Activated T-cell treated with anti-CD3 and anti-CD28 coated beads for 1 hour (primary cell): ENCODE measurements around the gene SRM.
"Not testable (repeated sequence)": the region's sequence is repeated elsewhere in the genome, so short reads cannot be mapped to it uniquely, and the experiment has no call there.

Source experiments
- DNase-seq: peaks from one replicate; pipeline ENCODE4 v3.0.0-alpha.2; 2020; ENCODE audit warnings: low read depth

SRM gene

DNA sequence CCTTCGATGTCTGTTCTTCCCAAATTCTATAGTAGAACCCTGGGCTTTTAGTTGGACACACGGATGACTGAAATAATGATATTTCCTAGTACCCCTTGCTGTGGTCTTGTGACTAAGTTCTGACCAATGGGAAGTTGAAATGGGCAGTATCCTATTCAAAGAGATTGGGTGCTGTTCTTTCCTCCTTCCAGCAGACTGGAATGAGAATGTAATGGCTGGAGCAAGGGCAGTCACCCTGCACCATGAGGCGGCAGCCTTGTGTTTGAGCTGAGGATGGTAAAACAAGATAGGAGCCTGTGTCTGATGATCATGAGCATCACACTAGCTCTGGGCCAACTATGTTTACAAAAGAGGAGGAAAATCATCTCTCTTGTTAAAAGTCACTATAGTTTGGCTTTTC is 5.1 kb upstream of the SRM start:
- no peak for DNase-seq

DNA sequence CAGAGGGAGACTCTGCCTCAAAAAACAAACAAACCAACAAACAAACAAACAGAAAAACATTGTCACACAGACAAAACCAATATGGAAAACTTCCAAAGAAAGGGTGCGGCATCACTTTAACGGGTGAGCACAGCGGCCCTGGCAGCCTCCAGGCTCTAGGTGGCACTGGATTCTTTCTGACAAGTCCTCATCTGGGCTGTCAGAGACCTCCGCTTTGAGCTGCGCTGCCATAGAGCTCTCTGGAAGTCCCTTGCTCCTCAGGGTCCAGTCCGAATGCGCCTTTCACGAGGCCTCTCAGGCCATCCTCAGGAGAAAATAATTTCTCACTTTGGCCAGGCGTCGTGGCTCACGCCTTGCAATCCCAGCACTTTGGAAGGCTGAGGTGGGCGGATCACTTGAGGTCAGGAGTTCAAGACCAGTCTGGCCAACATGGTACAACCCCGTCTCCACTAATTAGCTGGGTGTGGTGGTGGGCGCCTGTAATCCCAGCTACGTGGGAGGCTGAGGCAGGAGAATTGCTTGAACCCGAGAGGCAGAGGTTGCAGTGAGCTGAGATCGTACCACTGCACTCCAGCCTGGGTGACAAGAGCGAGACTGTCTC is 4.2 kb upstream of the SRM start:
- DNase-seq = not testable (repeated sequence)

GRCh38 chr1:11062965-11063401 is 3.2 kb upstream of the SRM start:
- no peak for DNase-seq

GRCh38 chr1:11061652-11062365 is 2.0 kb upstream of the SRM start:
- no peak for DNase-seq

GRCh38 chr1:11059155-11059967 is 457 bp downstream of the SRM start:
- DNase-seq = no peak

DNA sequence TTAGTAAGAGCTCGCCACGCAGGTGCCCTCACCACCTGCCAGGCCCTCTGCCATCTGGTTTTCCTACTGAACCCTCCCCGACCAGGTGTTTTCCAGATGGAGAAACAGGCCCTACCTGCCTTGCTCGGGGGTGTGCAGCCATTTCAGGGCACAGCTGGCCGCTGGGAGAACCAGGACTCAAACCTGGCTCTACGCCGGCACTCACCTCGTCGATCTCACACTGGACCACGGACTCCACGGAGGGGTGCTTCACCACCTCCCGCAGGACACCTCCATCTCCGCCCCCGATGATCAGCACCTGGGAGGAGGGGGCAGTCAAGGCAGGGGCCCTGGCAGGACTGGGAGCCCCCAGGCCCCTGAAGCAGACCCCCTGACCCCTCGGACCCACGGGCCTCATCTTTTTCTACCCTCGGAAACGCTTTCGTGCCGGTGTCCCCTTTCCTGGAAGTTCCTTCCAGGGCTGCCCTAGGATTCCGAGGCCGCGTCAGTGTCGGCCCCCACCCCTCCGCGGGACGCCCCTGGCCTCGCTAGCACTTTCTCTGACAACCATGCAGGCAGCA is 1.1 kb downstream of the SRM start:
- DNase-seq = no peak

GRCh38 chr1:11058026-11058425 is 1.8 kb downstream of the SRM start:
- DNase-seq = no peak

- no peak for DNase-seq
Observed at GRCh38 chr1:11057477-11057876, 2.3 kb downstream of the SRM start.

- DNase-seq = no peak
Observed at GRCh38 chr1:11056504-11056903, 3.3 kb downstream of the SRM start.

DNA sequence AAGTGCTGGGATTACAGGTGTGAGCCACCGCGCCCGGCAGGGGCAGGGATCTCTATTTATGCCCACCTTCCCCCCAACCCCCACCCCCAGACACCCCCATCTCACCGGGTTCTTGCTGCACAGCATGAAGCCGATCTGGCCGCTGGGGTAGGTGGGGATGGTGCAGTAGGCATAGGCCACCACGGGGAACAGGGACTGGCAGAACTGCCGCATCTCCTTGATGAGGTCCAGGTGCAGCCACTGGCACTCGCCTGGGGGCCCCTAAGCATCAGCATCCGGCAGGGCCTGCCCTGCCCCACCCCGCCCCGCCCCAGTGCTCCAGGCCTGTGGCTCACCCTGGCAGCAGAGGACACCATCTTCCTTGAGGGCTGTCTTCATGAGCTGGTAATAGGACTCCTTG is 4.1 kb downstream of the SRM start:
- DNase-seq = no peak

DNA sequence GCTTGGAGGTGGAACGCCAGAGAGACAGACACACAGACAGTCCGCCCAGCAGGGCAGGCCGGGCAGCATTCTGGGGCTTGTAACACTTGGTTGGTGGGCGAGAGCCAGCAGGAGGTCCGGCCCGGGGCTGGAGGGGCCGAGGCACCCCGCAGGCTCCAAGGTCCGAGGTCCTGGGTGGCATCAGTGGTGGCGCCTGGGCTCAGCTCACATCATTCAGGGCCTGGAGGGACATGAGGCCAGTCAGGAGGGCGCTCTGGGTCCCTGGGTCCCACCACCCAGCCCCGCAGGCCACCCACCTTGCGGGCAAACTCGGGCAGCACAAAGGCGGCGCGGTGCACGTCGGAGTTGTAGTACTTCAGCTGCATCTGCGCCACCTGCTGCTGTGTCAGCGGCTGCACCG is 5.2 kb downstream of the SRM start:
- DNase-seq = no peak

DNA sequence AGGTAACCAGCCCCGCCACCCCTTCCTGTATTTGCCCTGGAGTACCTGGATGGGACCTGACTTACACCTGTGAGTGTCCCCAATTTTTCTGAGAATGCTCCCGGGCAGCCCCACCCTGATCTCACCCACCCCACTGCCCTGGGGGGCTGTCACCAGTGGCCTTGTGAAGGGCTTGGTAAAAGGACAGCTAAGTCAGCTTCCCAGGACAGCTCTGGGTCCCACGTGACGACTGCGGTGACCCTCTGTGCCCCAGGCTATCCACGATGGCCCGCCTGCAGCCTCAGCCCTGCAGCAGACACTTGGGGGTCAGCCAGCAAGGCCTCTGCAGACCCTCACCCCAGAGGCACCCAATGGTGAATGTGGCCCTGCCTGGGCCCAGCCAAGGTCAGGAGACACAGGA is 5.6 kb downstream of the SRM start:
- no peak for DNase-seq

DNA sequence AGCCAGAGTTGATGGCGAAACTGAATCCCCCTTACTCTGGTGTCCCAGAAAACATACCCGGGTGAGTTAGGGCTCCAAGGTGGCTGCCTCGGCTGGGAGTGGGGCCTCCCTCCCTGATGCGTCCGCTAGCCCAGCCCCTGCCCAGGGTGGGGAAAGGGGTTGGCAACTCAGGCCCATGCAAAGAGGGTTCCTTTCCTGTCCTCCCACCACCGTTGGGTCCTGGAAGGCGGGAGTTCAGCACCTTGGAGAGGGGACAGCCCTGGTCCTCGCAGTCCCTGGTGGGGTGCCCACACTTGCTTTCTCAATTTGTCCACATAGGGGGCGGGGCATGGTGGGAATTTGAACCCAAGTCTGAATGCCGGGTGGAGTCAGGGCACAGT is 6.1 kb downstream of the SRM start:
- DNase-seq = no peak

DNA sequence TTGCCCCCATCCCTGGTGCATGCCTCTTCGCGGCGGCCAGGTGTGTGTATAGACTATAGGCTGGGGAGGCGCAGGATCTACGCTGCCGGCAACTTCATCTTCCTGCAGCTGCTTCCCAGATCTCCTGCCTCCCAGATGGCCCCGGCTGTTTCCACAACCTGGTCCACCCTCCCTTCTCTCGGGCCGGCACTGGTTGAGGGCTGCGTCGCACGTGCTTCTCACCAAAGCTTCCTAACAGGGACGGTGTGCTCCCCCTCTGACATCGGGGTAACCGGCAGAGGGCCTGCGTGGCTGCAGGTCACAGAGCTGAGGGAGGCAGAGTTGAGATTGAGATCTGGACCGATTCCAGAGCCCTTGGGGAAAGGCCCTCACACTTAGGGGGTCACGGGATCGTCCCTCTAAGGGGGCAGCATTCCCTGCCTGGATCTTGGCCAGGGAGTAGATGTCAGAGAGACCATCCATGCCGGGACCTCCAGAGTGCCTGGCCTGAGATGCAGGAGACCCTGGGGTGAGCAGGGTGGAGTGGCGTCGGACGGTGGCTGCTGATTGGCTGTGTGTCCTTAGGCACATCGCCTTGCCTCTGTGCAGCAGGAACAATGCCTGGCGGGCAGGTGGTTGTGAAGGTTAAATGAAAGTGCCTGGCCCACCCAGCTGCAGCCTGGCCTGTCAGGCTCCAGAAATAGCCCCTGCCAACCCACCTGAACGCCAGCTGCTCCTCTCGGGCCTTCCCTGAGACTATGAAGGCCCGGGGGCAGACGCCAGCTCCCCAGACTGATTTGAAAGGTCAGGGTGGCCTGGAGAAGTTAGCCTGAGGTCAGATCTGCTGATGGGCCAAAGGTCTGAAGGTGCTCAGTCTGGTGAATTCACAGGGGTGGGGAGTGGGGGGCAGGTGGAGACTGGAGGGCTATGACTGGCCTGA is 6.7 kb downstream of the SRM start:
- DNase-seq = no peak

DNA sequence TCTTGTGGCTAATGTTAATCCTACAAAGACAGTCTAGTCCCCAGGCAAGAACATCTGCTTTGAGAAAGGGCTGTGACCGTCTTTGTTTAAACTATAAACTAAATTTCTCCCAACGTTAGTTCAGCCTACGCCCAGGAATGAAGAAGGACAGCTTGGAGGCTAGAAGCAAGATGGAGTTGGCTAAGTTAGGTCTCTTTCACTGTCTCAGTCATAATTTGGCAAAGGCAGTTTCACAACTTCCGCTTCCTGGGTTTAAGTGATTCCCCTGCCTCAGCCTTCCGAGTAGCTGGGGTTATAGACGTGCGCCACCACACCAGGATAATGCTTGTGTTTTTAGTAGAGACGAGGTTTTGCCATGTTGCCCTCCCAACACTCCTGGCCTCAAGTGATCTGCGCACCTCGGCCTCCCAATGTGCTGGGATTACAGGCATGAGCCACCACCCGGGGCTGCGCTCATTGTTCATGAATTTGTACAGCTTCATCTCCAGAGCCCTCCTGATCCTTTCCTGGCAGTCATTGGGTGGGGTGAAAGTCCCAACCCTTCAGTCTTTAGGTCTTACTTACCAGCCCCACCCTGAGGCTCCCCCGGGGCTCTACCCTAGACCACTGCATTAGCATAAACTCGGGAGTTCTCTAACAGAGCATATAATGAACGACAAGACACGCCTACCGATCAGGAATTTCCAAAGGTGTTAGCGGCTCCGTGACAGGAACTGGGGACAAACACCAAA is 7.9 kb downstream of the SRM start:
- no peak for DNase-seq

DNA sequence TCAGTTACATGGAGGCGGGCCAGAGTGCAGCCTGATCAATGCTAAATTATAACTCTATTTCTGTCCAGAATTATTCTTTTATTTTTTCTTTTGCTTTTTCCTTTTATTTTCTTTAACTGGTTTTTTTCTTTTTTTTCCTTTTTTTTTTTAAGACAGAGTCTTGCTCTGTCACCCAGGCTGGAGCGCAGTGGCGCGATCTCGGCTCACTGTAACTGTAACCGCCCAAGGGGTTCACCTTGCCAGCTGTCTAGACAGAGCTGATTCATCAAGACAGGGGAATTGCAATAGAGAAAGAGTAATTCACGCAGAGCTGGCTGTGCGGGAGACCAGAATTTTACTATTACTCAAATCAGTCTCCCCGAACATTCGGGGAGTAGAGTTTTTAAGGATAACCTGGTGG is 8.7 kb downstream of the SRM start:
- DNase-seq = not testable (repeated sequence)

- no peak for DNase-seq
Observed at GRCh38 chr1:11046625-11047365, 13.0 kb downstream of the SRM start, which contains the start of gene MASP2. TSS of gene MASP2 (minus strand) at chr1:11047239. CDS start at chr1:11047207, 32 bp downstream.

GRCh38 chr1:11046270-11046566 is 13.6 kb downstream of the SRM start:
- no peak for DNase-seq

- DNase-seq = no peak
Observed at GRCh38 chr1:11045428-11046269, 14.2 kb downstream of the SRM start.
